ENCODE data around the gene PAOX.
A peak's percentile ranks its signal among the peaks of the same experiment; 100 is the strongest.

PAOX gene

GRCh38 chr10:133379152-133379800 lies at the start of gene PAOX:
Gene PAOX (plus strand): TSS chr10:133379262. CDS start chr10:133379317, 55 bp downstream.
- peak; percentile 62 for DNase-seq (ENCODE audit: low read depth)

GRCh38 chr10:133329491-133330202 lies 49.4 kb upstream of the PAOX start:
- DNase-seq (ENCODE audit: low read depth): peak; percentile 73

GRCh38 chr10:133332936-133333699 lies 45.9 kb upstream of the PAOX start:
- DNase-seq (ENCODE audit: low read depth): no peak

GRCh38 chr10:133334503-133335245 lies 44.4 kb upstream of the PAOX start:
- DNase-seq (ENCODE audit: low read depth): no peak

- DNase-seq (ENCODE audit: low read depth): peak; percentile 56
Observed at GRCh38 chr10:133335246-133336117, 43.6 kb upstream of the PAOX start.

- no peak for DNase-seq (ENCODE audit: low read depth)
Observed at GRCh38 chr10:133336118-133336576, 42.9 kb upstream of the PAOX start.

GRCh38 chr10:133336577-133337369 lies 42.3 kb upstream of the PAOX start, which contains the start of gene CALY:
Gene CALY (minus strand): TSS chr10:133336896. CDS start chr10:133328989, 7,907 bp downstream.
- DNase-seq (ENCODE audit: low read depth): no peak

- DNase-seq (ENCODE audit: low read depth): no peak
Observed at GRCh38 chr10:133337370-133337725, 41.7 kb upstream of the PAOX start.

GRCh38 chr10:133338080-133339071 lies 40.7 kb upstream of the PAOX start:
- DNase-seq (ENCODE audit: low read depth): no peak

GRCh38 chr10:133339708-133340380 lies 39.2 kb upstream of the PAOX start:
- DNase-seq (ENCODE audit: low read depth): no peak

GRCh38 chr10:133341983-133342382 lies 37.1 kb upstream of the PAOX start:
- no peak for DNase-seq (ENCODE audit: low read depth)

GRCh38 chr10:133342942-133343341 lies 36.1 kb upstream of the PAOX start:
- DNase-seq (ENCODE audit: low read depth): no peak

GRCh38 chr10:133343558-133343957 lies 35.5 kb upstream of the PAOX start:
- DNase-seq (ENCODE audit: low read depth): no peak

GRCh38 chr10:133344236-133344635 lies 34.8 kb upstream of the PAOX start:
- no peak for DNase-seq (ENCODE audit: low read depth)

- no peak for DNase-seq (ENCODE audit: low read depth)
Observed at GRCh38 chr10:133346413-133346812, 32.6 kb upstream of the PAOX start.

GRCh38 chr10:133347710-133348517 lies 31.1 kb upstream of the PAOX start:
- DNase-seq (ENCODE audit: low read depth): no peak

GRCh38 chr10:133349160-133349568 lies 29.9 kb upstream of the PAOX start:
- DNase-seq (ENCODE audit: low read depth): no peak
